ENCODE measurements around the gene GMDS.

Gene GMDS

GRCh38 chr6:1832844-1833787 is 412.3 kb downstream of the GMDS start:
- no peak for DNase-seq (ENCODE audit: low read depth in 2 of 2)

GRCh38 chr6:1832358-1832757 is 413.0 kb downstream of the GMDS start:
- DNase-seq (ENCODE audit: low read depth in 2 of 2): no peak

GRCh38 chr6:1827984-1828793 is 417.2 kb downstream of the GMDS start:
- DNase-seq (ENCODE audit: low read depth in 2 of 2): no peak

GRCh38 chr6:1825926-1826325 is 419.5 kb downstream of the GMDS start:
- DNase-seq (ENCODE audit: low read depth in 2 of 2): no peak

GRCh38 chr6:1825277-1825676 is 420.1 kb downstream of the GMDS start:
- DNase-seq (ENCODE audit: low read depth in 2 of 2): no peak

- DNase-seq (ENCODE audit: low read depth in 2 of 2): no peak
These were observed 423.8 kb downstream of the GMDS start for GRCh38 chr6:1821513-1822183.

GRCh38 chr6:1821164-1821512 is 424.3 kb downstream of the GMDS start:
- no peak for DNase-seq (ENCODE audit: low read depth in 2 of 2)

- no peak for DNase-seq (ENCODE audit: low read depth in 2 of 2)
These were observed 424.7 kb downstream of the GMDS start for GRCh38 chr6:1820714-1821113.

GRCh38 chr6:1820165-1820564 is 425.2 kb downstream of the GMDS start:
- no peak for DNase-seq (ENCODE audit: low read depth in 2 of 2)

- no peak for DNase-seq (ENCODE audit: low read depth in 2 of 2)
These were observed 426.4 kb downstream of the GMDS start for GRCh38 chr6:1819007-1819406.

GRCh38 chr6:1817033-1817761 is 428.2 kb downstream of the GMDS start:
- DNase-seq (ENCODE audit: low read depth in 2 of 2): no peak

- no peak for DNase-seq (ENCODE audit: low read depth in 2 of 2)
These were observed 429.5 kb downstream of the GMDS start for GRCh38 chr6:1815827-1816452.

GRCh38 chr6:1814279-1814678 is 431.1 kb downstream of the GMDS start:
- no peak for DNase-seq (ENCODE audit: low read depth in 2 of 2)

GRCh38 chr6:1812487-1812886 is 432.9 kb downstream of the GMDS start:
- no peak for DNase-seq (ENCODE audit: low read depth in 2 of 2)

GRCh38 chr6:1812034-1812433 is 433.4 kb downstream of the GMDS start:
- DNase-seq (ENCODE audit: low read depth in 2 of 2): no peak

- DNase-seq (ENCODE audit: low read depth in 2 of 2): no peak
These were observed 434.5 kb downstream of the GMDS start for GRCh38 chr6:1810880-1811279.

- DNase-seq (ENCODE audit: low read depth in 2 of 2): no peak
These were observed 436.0 kb downstream of the GMDS start for GRCh38 chr6:1809291-1809988.

- no peak for DNase-seq (ENCODE audit: low read depth in 2 of 2)
These were observed 438.5 kb downstream of the GMDS start for GRCh38 chr6:1806935-1807334.

GRCh38 chr6:1802491-1803395 is 442.7 kb downstream of the GMDS start:
- DNase-seq (ENCODE audit: low read depth in 2 of 2): no peak

GRCh38 chr6:1801401-1801800 is 444.0 kb downstream of the GMDS start:
- DNase-seq (ENCODE audit: low read depth in 2 of 2): no peak
